NAMALWA (cell line): ENCODE measurements around the gene ANKRD13C.
A peak's percentile ranks its signal among the peaks of the same experiment; 100 is the strongest.
"Not testable (repeated sequence)": the region's sequence is repeated elsewhere in the genome, so short reads cannot be mapped to it uniquely, and the experiment has no call there.

Experiments
- DNase-seq: peaks from one replicate; pipeline ENCODE4 v3.0.0-alpha.2; 2015; ENCODE audit warnings: low spot score

Gene ANKRD13C

DNA sequence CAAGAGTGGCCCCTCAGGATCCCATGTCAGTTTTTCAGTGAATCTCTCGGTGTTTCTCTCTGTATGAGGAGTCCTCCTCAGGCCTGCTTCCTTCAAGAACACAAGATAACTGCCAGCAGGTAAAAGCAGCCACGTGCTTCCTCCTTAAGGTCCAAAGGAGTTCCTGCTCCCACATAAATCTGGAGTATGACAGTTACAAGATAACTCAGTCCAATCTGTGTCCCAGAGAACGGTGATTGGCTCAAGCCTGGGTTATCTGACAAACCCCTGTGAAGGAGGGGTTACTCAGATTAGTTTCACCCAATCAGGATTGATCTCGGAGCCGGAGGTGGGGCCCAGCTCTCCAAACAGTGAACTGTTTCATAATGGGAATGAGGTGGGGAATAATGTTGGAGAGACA, 5.8 kb upstream of the ANKRD13C start:
- DNase-seq, result no peak

DNA sequence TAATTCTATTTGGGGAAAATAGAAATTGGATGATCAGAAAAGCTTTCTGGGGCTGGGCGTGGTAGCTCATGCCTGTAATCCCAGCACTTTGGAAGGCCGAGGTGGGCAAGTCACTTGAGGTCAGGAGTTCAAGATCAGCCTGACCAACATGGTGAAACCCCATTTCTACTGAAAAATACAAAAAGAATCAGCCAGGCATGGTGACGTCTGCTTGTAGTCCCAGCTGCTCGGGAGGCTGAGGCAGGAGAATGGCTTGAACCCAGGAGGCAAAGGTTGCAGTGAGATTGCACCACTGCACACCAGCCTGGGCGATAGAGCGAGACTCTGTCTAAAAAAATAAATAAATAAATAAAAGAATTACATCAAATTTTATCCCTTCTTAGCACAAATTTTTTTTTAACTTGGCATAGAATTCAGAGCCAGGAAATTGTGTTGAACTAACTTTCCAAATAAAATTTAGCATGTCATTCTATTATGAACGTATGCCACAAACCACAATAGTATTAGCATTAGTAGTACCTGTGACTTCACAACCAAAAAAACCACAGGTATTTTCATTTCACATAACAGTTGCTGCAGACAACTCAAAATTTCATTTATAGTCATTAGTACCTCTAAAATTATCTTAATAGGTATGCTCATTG, 4.5 kb upstream of the ANKRD13C start:
- no peak for DNase-seq

DNA sequence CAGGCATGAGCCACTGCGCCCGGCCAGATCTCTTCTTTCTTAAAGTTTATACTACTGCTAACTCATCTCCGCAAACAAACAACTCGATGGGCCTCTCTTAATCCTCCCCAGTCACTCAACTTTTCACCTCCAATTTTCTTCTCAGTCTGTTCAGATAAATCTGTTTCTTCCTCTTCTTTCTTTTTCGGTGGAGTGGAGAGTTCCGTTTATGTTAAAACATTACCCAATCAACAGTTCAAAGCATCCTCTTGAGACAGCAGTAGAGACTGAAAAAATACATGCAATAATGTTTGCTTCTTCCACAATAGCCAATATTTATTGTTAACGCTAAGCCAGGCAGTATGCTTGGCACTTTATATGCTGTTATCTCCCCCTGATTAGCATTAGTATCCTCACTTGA, 1.4 kb upstream of the ANKRD13C start:
- DNase-seq, result no peak

DNA sequence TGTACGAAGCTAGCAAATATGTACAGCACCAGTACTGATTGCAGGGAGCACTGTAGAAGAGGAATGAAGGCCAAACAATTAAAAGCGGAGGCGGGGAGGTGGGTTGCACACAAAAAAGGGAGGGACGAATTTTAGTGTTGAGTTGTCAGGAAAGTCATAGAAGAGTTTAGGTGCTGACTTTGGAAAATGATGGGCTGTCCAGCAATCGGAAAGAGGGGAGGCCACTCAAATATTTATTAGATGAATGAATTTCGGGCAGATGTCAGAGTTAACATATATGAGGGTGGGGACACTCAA, 537 bp upstream of the ANKRD13C start:
- no peak for DNase-seq

DNA sequence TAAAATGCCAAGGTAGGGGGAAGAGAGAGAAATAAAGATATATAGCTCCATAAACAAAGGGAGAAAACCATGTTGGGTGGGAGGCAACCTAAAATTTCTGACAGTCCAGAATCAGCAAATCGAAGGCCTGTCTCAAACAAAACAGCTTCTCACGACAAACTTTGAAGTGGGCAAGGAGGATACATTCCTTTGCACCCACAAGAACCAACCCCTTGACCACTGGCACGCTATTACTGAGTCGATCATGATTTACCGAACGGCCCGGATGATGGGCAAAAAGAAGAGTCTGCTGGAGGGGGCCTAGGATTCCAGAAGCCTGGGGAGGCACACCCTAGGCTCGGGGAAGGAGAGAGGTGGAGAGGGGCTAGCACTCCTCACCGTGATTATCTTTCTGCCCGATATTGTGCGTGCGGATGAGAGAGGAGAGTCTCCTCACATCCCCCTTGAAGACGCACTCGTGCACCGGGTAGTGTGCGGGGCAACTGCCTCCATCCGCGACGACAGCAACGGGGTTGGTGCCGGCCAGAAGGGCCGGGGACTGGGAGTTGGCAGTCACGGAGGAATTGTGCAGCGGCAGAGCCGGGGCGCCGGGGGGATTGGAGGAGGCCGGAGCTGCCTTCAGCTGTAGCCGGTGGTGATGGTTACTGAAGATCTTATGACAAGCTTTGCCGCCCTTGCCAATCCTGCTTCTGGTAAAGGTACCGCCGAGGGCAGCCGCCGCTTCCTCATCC, 756 bp downstream of the ANKRD13C start:
- DNase-seq, result peak; percentile 57

DNA sequence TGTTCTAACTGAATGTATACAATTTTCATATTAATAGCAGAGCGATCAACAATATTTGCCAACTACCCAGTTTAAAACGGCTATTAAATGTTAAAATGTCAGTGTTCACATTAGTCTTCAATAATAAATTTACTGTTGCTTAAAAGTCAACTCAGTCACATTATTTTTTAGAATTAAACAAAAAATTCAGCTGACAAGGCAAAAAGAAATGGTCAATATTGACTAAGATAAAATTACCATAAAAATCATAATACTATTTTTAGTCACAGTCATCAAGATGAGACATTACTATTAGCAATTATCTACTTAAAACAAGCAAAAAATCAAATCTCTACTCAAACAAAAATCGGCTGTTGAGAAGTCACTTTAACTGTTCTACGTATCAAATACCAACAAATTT, 1.5 kb downstream of the ANKRD13C start:
- no peak for DNase-seq

DNA sequence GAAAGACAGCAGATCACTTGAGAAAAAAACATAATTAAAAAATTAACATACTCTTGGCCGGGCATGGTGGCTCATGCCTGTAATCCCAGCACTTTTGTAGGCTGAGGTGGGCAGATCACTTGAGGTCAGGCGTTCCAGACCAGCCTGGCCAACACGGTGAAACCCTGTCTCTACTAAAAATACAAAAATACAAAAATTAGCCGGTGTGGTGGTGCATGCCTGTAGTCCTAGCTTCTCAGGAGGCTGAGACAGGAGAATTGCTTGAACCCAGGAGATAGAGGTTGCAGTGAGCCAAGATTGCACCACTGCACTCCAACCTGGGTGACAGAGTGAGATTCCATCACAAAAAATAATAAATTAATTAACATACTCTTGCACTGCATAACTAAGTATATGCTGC, 4.7 kb downstream of the ANKRD13C start:
- DNase-seq, result not testable (repeated sequence)

DNA sequence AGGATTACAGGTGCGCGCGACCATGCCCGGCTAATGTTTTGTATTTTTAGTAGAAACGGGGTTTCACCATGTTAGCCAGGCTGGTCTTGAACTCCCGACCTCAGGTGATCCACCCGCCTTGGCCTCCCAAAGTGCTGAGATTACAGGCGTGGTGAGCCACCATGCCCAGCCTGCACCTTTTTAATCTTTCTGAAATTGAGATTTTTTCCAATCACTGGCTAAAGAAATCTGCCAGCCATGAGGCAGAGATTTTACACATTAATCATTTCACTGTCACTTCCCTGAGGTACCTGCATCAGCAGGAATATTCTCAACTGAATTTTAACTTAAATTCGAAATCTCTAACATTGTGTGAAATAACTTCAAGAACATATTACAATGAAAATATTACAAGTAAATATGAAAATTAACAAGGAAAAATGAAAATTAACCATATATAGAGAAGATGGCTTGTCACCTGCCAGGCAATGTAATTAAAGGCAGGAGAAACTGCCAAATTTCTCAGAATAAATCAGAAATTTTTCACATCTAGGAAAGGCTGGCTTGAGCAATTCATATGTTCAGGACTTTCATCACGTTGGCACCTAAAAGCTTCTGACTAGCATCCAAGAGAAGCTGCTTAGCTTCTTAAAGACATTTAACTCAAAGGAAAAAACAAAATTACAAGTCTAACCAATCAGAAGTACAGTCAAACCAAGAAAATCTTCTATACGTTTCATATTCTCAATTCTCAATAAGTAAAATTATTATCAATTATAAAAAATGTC, 5.9 kb downstream of the ANKRD13C start:
- DNase-seq, result no peak

DNA sequence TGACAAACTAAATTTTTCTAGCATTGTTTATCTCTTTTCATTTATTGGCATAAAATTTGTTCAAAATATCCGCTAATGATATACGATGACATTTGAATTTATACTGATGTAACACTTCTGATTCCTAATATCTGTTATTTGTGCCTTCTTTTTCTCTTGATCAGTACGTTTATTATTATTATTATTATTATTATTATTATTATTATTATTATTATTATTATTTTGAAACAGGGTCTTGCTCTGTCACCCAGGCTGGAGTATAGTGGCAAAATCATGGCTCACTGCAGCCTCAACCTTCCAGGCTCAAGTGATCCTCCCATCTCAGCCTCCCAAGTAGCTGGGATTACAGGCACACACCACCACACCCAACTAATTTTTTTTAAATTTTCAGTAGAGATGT, 14.9 kb downstream of the ANKRD13C start:
- not testable (repeated sequence) for DNase-seq

DNA sequence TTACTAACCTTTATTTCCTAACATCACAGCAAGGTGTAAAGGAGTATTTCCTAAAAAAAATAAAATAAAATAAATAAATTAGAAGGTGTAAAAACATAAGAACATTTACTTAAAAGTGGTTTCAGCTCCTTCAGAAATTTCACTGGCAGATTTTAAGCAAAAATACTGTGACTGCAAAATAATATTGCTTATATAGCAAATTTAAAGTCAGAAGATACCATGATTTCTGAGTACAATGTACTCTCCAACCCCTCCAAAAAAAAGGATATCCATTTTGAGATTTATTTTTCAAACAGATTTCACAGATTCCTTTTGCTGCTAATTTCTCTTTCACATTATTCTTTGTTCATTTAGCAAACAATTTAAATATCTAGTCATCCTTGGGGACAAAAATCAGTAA, 18.5 kb downstream of the ANKRD13C start:
- no peak for DNase-seq

DNA sequence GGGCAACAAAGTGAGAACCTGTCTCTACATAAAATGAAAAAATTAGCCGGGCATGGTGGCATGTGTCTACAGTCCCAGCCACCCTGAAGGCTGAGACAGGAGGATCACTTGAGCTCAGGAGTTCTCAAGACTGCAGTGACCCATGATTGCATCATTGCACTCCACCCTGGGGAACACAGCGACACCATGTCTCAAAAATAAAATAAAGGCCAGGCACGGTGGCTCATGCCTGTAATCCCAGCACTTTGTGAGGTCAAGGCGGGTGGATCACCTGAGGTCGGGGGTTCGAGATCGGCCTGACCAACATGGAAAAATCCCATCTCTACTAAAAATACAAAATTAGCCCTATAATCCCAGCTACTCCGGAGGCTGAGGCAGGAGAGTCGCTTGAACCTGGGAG, 20.1 kb downstream of the ANKRD13C start:
- DNase-seq, result no peak

DNA sequence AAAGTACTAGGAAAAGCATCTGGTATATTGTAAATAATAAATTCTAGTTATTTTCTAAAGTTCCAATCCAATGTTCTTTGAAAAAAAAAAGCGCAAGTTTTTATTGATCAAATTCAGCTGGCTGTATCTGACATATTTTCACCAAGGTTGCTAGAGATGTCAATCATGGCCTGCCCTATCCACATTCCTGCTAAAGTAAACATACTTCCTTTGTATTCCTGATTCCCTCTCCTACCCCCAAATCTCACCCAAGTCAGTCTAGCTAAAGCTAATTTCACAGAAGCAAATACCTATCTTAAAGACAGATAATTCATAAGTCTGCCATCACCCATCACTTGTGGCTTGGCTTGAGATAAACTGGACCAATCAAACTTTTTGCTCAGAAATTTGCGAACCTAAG, 21.3 kb downstream of the ANKRD13C start:
- no peak for DNase-seq

DNA sequence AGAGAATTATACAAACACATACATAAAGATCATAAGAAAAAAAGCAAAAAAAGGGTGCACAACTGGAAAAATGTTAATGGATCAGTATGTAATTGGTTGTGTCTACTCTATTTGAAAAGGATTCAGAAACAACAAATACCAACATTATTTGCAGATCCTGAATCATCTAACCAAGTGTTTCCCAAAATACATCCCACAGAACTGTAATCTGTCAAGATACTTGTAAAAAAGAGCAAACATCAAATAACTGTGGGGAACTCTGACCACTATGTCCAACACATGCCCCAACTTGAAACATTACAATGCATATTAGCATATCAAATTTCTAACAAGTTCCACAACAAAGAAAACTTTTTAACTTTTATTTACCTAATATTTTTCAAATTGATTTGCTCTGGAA, 22.6 kb downstream of the ANKRD13C start:
- no peak for DNase-seq

DNA sequence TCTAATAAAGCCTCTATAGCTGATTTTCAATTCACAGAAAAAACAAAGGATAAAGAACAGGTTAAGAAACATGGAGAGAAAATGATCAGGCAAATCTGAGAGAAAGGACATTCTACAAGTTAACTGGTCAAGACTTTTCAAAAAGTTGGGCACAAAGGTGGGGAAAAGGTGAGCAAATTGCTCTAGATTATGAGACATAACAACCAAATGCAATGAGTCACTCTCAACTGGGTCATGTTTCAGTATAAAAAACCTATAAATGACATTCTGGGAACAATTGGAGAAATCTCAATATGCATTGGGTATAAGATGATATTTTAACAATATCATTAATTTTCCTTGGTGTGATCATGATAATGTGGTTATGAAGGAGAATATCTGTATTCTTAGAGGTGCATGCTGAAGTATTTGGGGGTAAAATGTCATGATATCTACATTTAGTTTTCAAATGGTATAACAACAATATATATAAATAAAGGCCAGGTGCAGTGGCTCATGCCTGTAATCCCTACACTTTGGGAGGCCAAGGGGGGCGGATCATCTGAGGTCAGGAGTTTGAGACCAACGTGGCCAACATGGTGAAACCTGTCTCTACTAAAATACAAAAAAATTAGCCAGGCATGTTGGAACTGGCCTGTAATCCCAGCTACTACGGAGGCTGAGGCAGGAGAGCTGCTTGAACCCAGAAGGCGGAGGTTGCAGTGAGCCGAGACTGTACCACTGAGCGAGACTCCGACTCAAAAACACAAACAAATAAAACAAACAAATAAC, 27.0 kb downstream of the ANKRD13C start:
- DNase-seq, result no peak

DNA sequence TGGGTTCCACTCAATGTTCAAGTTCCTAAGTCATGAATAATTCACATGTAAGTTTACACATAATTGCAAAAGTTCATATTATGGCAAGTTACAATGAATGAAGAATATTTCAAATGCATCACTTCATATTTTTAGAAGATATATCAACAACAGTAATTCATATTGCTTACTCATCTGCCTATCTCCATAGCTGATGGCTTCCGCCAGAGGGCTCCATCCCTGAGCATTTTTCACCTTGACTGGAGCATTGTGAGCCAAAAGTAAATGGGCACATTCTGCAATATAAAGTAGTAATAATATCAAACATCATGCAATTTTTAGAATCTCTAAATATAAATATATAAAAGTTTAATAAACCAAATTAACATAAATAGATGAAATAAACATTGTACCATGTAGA, 29.8 kb downstream of the ANKRD13C start:
- DNase-seq, result peak; percentile 19

DNA sequence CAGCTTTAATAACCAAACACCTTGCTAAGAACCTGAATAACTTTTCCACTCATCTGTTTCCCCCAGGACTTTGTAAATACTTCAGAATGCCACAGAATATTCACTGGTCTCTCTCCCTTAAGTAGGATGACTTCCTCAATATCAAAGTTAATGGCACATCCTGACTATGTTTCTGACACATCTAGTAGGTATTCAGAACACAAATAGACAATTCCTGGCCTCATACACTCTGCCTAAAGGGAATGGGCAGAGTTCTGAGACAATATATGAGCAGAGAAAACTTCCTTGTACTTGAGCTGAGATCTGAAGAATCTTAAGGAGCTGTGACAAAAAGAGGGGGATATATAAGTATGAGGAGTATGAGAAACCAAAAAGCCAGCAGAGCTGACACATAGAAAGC, 34.8 kb downstream of the ANKRD13C start:
- DNase-seq, result no peak

DNA sequence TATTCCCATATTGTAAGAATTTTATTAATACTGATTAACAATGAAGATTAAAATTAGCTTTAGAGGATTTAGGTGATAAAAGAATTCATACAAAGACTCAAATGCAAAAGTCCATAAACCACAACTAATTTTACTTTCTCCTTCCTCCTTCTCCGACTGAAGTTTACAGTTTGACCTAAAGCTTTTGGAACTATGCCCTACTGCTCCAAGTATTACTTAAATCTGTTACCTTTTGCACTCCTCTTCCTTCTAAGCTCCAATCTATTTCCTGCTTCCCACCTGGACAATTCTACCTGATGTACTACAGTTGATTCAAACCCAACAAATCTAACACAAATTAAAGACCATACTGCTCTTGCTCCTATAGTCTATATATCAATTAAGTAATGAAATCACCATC, 36.3 kb downstream of the ANKRD13C start:
- DNase-seq, result no peak

DNA sequence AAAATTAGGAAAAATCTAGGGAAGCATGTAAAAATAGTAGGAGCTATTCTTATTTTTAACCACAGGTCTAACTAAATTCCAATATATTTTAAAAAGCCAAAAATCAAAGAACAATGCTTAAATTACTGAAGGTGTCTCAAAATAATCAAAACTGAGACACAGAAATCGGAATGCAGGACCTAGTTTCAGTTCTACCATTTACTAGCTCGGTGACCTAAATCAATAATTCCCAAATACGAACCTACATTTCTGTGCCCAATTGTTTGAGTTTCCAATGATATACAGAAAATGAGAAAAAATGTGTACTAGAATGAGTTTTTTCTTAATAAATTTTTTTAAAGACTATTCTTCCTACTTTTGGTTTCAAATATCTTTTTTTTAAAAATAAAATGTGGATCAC, 37.4 kb downstream of the ANKRD13C start:
- DNase-seq, result no peak

DNA sequence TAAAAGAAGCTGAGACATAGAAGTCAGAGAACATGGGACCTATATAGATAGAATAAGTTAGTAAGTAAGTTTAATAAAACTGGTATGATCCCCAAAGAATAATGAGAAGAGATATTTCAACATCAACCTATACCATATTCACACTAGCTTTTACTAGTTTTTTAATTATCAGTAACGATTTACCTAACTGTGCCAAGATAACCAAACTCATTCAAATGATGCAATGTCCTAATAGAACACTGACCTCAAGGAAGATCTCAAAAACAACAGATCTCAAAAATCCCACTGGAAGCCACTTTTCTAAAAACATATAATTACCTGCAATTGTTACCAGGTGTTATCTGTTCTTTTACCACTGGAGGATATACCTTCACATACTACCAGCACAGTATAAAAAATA, 38.7 kb downstream of the ANKRD13C start:
- no peak for DNase-seq

DNA sequence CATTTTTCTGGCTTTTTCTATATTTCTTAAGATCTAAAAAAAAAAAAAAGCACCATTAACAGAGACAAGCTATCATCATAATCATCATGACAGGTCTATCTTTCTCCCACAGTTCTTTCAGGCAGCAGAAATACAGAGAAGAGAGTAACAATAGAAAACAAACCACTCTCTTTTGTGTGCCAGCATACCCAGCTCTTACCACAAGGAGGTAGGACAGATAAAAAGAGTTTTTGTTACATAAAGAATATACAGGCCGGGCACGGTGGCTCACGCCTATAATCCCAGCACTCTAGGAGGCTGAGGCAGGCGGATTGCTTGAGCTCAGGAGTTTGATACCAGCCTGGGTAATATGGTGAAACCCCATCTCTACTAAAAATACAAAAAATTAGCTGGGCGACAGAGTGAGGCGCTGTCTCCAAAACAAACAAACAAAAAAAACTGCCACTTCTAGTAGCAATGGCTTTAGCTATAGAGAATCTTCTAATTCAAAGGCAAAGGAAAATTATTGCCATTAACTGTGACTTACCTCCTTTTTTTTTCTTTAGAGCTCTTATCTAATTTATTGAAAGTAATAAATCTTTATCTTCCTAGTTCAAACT, 39.7 kb downstream of the ANKRD13C start:
- peak; percentile 7 for DNase-seq

DNA sequence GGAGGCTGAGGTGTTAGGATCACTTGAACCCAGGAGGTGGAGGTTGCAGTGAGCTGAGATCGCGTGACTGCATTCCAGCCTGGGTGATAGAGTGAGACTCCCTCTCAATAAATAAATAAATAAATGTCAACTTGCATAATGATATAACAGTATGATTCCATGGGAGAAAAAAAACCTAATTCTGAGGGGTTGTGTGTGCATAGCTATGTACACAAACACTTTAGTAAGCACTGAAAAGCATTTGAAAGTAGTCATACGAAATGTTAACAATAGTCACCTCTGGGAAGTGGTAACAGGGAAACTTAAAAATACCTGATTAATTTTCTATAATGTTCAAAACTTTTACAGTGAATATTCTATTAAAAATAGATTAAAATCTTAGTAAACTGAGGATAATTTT, 43.2 kb downstream of the ANKRD13C start:
- DNase-seq, result no peak

DNA sequence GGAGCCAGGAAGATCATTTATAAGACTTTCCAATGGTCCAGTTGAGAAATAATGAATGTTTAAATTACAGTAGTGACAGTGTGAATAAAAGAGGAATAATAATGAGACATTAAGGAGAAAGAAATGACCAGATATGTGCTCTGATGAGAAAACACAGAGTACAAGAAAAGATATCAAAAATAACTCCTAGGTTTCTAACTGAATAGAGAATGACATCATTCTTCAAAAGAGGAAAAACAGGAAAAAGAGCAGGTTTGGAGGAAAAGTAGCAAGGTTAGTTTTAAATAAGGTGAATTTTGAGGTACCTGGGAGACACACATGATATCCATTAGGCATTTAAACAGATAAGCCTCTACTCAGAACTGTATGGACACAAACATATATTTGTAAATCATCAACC, 55.0 kb downstream of the ANKRD13C start:
- no peak for DNase-seq
